ENCODE data around the gene PIRT. TPM values are rescaled to one million over a fixed set of nuclear protein-coding genes. Genes with fewer than 3 reads are reported as not detected.

PIRT gene
- not detected in 2 replicates for total RNA-seq
- long read RNA-seq: 0 reads

DNA sequence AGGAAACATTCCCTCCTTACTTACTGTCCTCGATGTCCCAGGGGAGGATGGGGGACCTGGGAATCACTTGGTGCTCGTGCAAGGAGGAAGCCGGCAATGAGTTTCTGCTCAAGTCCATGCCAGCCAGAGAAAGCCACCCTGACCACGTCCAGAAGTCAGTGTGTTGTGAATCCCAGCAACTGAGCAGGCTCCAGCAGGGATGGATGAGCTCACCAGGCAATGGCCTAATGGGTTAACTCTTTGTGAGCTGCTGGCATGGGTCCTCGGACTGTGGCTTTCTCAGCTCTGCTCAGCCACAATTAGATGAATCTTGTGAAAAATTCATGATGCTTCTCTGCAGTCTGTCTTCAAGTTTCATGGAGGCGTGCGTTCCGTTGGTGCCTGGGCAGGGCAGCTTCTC is at the start of gene PIRT:
PIRT (minus strand) TSS at position 167 of the 400 bp plus-strand sequence. CDS start 12,442 bp downstream, outside the sequence.
- Mint-ChIP-seq H3K27ac (ENCODE audit: unreplicated experiment) (no peak within 1 kb of the TSS), H3K36me3 (ENCODE audit: unreplicated experiment) (no peaks in the 10 kb centered on the region), H3K4me3 (ENCODE audit: unreplicated experiment) (no peak within 1 kb of the TSS)

DNA sequence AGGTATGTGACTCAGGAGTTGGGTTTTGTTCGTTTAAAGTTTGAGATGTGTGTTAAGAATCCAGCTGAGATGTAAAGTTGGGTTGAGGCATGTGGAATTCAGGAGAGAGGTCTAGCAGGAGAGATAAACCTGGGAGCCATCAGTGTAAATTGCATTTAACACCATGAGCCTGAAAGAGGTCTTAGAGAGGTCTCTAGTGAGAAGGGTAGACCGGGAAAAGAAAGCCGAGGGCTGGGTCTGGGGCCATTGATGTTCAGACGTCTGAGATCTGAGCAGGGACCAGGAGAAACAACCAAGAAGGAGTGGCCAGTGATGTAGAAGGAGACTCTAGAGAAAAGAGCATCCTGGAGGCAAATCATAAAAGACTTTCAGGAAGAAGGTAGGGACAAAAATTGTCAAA is 44.1 kb upstream of the PIRT start:
- Mint-ChIP-seq H3K36me3 (ENCODE audit: unreplicated experiment) (no peaks in the 10 kb centered on the region), H3K27me3 (ENCODE audit: unreplicated experiment) (no peaks in the 10 kb centered on the region), H3K4me3 (ENCODE audit: unreplicated experiment) (no peak overlapping the region), H3K4me1 (ENCODE audit: unreplicated experiment) (no peaks in the 10 kb centered on the region), H3K27ac (ENCODE audit: unreplicated experiment) (no peak overlapping the region), H3K9me3 (ENCODE audit: unreplicated experiment) (peaks cover 3% of the 10 kb centered on the region)
- no peak for DNase-seq (ENCODE audit: extremely low spot score, unreplicated experiment)
- no peak for TF ChIP-seq CTCF (IDR thresholded peaks at IDR 0.05)

More for the DNA sequence above, at the start of gene PIRT:
- Mint-ChIP-seq H3K4me1 (ENCODE audit: unreplicated experiment) (no peaks in the 10 kb centered on the region), H3K27me3 (ENCODE audit: unreplicated experiment) (no peaks in the 10 kb centered on the region), H3K9me3 (ENCODE audit: unreplicated experiment) (no peaks in the 10 kb centered on the region)
- no peak for TF ChIP-seq CTCF (IDR thresholded peaks at IDR 0.05)
- DNase-seq (ENCODE audit: extremely low spot score, unreplicated experiment): no peak

- Mint-ChIP-seq H3K36me3 (ENCODE audit: unreplicated experiment) (no peaks in the 10 kb centered on the region), H3K27ac (ENCODE audit: unreplicated experiment) (no peak overlapping the region), H3K4me3 (ENCODE audit: unreplicated experiment) (no peak overlapping the region), H3K27me3 (ENCODE audit: unreplicated experiment) (no peaks in the 10 kb centered on the region), H3K9me3 (ENCODE audit: unreplicated experiment) (no peaks in the 10 kb centered on the region), H3K4me1 (ENCODE audit: unreplicated experiment) (no peaks in the 10 kb centered on the region)
- TF ChIP-seq CTCF (IDR thresholded peaks at IDR 0.05): peak; percentile 29
- no peak for DNase-seq (ENCODE audit: extremely low spot score, unreplicated experiment)
Observed at GRCh38 chr17:10879190-10879836, 41.4 kb upstream of the PIRT start.

DNA sequence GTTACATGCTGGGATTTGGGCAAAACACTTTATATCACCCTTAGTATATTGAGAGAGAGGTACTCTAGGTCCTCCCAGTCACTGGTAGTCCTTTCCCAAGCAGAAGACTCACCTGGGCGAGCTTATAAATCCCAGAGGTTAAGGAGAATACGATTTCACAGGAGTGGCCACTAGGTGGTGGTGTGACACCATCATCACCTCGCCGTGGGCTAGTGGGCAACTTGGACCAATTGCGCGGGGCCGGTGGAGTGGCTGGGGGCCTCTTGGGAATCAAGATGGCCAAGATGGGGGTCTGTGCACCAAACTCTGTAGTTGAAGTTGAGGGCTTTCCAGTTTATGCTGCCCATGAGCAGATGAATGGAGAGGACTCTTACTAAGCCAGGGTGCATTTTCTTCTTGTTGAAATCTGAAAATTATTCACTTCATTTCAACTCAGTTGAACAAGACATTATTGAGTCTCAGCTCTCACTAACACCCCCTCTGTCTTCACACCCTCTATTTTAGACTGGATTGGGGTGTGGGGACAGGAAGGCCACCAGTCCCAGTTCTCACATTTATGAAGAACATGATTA is 38.2 kb upstream of the PIRT start:
- Mint-ChIP-seq H3K4me3 (ENCODE audit: unreplicated experiment) (no peak overlapping the region), H3K4me1 (ENCODE audit: unreplicated experiment) (no peaks in the 10 kb centered on the region), H3K27ac (ENCODE audit: unreplicated experiment) (no peak overlapping the region), H3K36me3 (ENCODE audit: unreplicated experiment) (no peaks in the 10 kb centered on the region), H3K27me3 (ENCODE audit: unreplicated experiment) (no peaks in the 10 kb centered on the region), H3K9me3 (ENCODE audit: unreplicated experiment) (no peaks in the 10 kb centered on the region)
- peak; percentile 83 for TF ChIP-seq CTCF (IDR thresholded peaks at IDR 0.05)
- peak; percentile 85 for DNase-seq (ENCODE audit: extremely low spot score, unreplicated experiment)

- no peaks in the 10 kb centered on the region for H3K36me3 Mint-ChIP-seq (ENCODE audit: unreplicated experiment)
- H3K4me1 Mint-ChIP-seq (ENCODE audit: unreplicated experiment): no peaks in the 10 kb centered on the region
- no peak overlapping the region for H3K4me3 Mint-ChIP-seq (ENCODE audit: unreplicated experiment)
- no peak for TF ChIP-seq CTCF (IDR thresholded peaks at IDR 0.05)
- DNase-seq (ENCODE audit: extremely low spot score, unreplicated experiment): no peak
- no peaks in the 10 kb centered on the region for H3K27me3 Mint-ChIP-seq (ENCODE audit: unreplicated experiment)
- no peak overlapping the region for H3K27ac Mint-ChIP-seq (ENCODE audit: unreplicated experiment)
- no peaks in the 10 kb centered on the region for H3K9me3 Mint-ChIP-seq (ENCODE audit: unreplicated experiment)
Observed at GRCh38 chr17:10875430-10875851, 37.6 kb upstream of the PIRT start.
